ENCODE measurements around the gene SLC15A4. TPM values are rescaled to one million over a fixed set of nuclear protein-coding genes. Genes with fewer than 3 reads are reported as not detected.

Gene SLC15A4
- total and polyA plus RNA-seq, 2 of the 13 experiments (the other 11 are each of a cell fraction or from before 2014, with no cell fraction given): 17.3 to 22.7 TPM

DNA sequence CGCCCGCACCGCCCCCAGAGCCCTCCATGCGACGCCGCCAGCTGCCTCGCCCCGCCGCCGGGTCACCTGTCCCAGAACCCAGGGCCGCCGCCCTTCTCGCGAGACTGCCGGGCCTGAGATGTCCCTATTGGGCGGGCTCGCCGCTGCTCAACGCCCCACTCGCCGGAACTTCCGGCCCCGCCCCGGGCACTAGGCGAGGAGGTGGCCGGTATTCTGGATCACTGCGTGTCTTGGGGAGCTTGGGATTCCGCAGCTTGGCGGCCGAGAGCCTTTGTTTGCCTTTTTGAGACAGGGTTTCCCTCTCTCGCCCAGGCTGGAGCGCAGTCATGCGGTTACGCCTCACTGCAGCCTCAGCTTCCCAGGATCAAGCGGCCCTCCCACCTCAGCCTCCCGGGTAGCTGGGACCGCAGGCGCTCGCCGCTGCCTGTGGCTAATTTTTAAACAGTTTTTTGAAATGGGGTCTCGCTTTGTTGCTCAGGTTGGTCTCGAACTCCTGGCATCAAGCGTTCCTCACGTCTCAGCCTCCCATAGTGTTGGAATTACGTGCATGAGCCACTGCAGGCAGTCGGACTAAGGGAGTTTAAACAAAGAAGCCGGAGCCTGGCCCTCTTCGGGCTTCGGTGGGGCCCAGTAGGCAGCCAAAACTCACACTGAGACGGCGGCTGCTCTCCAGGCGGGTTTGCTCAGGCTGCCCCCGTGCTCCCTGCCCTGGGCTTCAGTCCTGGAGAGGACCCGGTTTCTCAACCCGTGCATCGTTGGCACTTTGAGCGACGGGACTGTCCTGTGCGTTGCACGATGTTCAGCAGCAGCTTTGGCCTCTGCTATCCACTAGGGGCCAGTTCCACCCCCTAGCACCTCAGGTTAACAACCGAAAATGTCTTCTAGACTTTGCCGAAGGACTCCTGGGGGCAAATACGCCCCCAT is at the start of gene SLC15A4 (continued):
- TF ChIP-seq, protein P1, sequence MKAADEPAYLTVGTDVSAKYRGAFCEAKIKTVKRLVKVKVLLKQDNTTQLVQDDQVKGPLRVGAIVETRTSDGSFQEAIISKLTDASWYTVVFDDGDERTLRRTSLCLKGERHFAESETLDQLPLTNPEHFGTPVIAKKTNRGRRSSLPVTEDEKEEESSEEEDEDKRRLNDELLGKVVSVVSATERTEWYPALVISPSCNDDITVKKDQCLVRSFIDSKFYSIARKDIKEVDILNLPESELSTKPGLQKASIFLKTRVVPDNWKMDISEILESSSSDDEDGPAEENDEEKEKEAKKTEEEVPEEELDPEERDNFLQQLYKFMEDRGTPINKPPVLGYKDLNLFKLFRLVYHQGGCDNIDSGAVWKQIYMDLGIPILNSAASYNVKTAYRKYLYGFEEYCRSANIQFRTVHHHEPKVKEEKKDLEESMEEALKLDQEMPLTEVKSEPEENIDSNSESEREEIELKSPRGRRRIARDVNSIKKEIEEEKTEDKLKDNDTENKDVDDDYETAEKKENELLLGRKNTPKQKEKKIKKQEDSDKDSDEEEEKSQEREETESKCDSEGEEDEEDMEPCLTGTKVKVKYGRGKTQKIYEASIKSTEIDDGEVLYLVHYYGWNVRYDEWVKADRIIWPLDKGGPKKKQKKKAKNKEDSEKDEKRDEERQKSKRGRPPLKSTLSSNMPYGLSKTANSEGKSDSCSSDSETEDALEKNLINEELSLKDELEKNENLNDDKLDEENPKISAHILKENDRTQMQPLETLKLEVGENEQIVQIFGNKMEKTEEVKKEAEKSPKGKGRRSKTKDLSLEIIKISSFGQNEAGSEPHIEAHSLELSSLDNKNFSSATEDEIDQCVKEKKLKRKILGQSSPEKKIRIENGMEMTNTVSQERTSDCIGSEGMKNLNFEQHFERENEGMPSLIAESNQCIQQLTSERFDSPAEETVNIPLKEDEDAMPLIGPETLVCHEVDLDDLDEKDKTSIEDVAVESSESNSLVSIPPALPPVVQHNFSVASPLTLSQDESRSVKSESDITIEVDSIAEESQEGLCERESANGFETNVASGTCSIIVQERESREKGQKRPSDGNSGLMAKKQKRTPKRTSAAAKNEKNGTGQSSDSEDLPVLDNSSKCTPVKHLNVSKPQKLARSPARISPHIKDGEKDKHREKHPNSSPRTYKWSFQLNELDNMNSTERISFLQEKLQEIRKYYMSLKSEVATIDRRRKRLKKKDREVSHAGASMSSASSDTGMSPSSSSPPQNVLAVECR (CRISPR knock-in tag; IDR thresholded peaks at IDR 0.05; ENCODE audit: borderline replicate concordance): peak; percentile 55
- peak; percentile 73 for TF ChIP-seq TARDBP (CRISPR knock-in tag; IDR thresholded peaks at IDR 0.05)
- TF ChIP-seq KDM2A (CRISPR knock-in tag; IDR thresholded peaks at IDR 0.05; ENCODE audit: borderline replicate concordance, low read depth): peak; percentile 73
- no peak for TF ChIP-seq HMG20A (CRISPR knock-in tag; IDR thresholded peaks at IDR 0.05; ENCODE audit: borderline replicate concordance)
- TF ChIP-seq MED8 (CRISPR knock-in tag; IDR thresholded peaks at IDR 0.05; ENCODE audit: insufficient replicate concordance): peak; percentile 84
- TF ChIP-seq TBX2 (CRISPR knock-in tag; IDR thresholded peaks at IDR 0.05; ENCODE audit: borderline replicate concordance): peak; percentile 37; the same call in 1 of the 2 replicates
- peak; percentile 18; the same call in 1 of the 2 replicates for TF ChIP-seq PITX1 (CRISPR knock-in tag; IDR thresholded peaks at IDR 0.05)
- TF ChIP-seq ZSCAN9 (CRISPR knock-in tag; IDR thresholded peaks at IDR 0.05; ENCODE audit: borderline replicate concordance): peak; percentile 63; the same call in 1 of the 2 replicates
- TF ChIP-seq CCDC6 (CRISPR knock-in tag; IDR thresholded peaks at IDR 0.05): peak; percentile 6; the same call in 1 of the 2 replicates
- TF ChIP-seq, protein P2, sequence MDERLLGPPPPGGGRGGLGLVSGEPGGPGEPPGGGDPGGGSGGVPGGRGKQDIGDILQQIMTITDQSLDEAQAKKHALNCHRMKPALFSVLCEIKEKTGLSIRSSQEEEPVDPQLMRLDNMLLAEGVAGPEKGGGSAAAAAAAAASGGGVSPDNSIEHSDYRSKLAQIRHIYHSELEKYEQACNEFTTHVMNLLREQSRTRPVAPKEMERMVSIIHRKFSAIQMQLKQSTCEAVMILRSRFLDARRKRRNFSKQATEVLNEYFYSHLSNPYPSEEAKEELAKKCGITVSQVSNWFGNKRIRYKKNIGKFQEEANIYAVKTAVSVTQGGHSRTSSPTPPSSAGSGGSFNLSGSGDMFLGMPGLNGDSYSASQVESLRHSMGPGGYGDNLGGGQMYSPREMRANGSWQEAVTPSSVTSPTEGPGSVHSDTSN (CRISPR knock-in tag; IDR thresholded peaks at IDR 0.05): peak; percentile 90
- TF ChIP-seq ZSCAN31 (CRISPR knock-in tag; IDR thresholded peaks at IDR 0.05; ENCODE audit: low read depth): 0 out of 2 replicates have a peak, but pooled peaks have one; percentile 56
- no peak for TF ChIP-seq ZNF839 (CRISPR knock-in tag; IDR thresholded peaks at IDR 0.05; ENCODE audit: borderline replicate concordance)
